MG63 (cell line): ENCODE results near the gene AKR1D1. TPM values are rescaled to one million over a fixed set of nuclear protein-coding genes. Genes with fewer than 3 reads are reported as not detected.

ENCODE experiments used
- total RNA-seq: library from RNA; depleted of rRNA; stranded (reverse); fragments of >200 nt; shearing (Covaris generic); gene quantifications from 2 replicates; pipeline ENCODE4 v1.2.3, GENCODE V29; 2014; ENCODE audit warnings: low replicate concordance; rRNA removed

AKR1D1 gene
- total RNA-seq, 1 experiment from 2014 or later: not detected

Other genes with a start within 250 kb of the AKR1D1 start
- 0.12 and 0.43 TPM in 2 replicates for gene DGKI, start 229.5 kb upstream of the AKR1D1 start, total RNA-seq
- gene CREB3L2, start 74.4 kb upstream of the AKR1D1 start, total RNA-seq: 5.0 and 6.0 TPM in 2 replicates